Inferior parietal cortex (tissue), 1 donor: Measurements from ENCODE around the gene EFCAB12.

ENCODE experiments used
- DNase-seq: peaks from one replicate; pipeline ENCODE4 v3.0.0-alpha.2; 2016; ENCODE audit errors: extremely low spot score

EFCAB12 gene

DNA sequence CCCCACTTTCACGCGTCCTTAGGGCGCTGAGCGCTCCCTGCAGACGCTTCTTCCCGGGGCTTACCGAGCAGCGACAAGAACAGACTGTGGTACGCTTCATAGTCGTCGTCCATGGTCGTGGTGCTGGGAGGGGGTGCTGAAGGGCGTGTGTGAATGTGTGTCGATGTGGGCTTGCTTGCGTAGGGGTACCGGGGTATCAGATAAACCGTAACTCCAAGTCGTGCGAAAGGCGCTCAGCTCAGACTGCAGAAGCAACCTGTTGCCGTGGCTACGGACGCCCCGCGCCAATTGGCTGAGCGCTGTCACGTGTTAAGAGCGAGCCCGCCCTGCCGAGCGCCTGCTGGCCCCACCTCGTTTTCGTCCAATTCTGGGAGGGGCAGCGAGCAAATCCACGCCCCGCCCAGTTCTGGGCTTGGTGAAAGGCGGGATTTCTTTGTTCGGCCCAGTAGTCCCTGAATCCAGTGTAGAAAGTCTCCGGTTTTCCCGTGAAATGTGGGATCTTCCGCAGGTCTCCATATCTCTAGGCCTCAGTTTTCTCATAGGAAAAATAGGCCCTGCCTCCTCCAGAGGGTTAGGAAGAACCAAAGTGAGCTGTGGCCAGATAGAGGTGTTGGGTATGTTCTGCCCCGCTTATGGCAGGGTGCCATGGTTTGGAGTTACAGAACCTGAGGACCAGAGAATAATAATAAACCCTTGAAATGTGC, at the start of gene EFCAB12:
EFCAB12 (minus strand) TSS at position 261 of the 704 bp plus-strand sequence; CDS start at position 113, 148 bp downstream.
- DNase-seq, result peak; percentile 98

GRCh38 chr3:129476586-129476985, 48.1 kb upstream of the EFCAB12 start:
- DNase-seq, result no peak

DNA sequence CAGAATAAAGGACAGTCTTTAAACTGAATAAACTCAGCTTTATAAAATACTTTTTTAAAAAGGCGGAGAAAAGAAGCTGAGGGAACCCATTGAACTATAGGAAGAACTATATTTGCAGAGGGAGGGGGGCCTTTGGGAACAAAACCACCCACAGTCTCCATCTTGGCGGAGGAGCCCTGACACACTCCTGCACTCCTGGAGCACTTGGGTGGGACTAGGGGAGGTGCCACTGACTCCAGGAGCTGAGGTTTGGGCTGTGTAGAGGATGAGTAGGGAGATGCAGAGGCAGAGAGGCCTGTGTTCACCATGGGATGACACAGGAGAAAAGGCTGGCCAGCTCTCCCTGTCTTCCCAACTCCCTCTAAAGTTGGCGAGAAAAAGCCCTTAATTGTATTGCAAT, 47.4 kb upstream of the EFCAB12 start:
- no peak for DNase-seq

GRCh38 chr3:129474984-129475804, 46.8 kb upstream of the EFCAB12 start:
- no peak for DNase-seq

- no peak for DNase-seq
Measured at GRCh38 chr3:129473769-129474152, 45.3 kb upstream of the EFCAB12 start.

DNA sequence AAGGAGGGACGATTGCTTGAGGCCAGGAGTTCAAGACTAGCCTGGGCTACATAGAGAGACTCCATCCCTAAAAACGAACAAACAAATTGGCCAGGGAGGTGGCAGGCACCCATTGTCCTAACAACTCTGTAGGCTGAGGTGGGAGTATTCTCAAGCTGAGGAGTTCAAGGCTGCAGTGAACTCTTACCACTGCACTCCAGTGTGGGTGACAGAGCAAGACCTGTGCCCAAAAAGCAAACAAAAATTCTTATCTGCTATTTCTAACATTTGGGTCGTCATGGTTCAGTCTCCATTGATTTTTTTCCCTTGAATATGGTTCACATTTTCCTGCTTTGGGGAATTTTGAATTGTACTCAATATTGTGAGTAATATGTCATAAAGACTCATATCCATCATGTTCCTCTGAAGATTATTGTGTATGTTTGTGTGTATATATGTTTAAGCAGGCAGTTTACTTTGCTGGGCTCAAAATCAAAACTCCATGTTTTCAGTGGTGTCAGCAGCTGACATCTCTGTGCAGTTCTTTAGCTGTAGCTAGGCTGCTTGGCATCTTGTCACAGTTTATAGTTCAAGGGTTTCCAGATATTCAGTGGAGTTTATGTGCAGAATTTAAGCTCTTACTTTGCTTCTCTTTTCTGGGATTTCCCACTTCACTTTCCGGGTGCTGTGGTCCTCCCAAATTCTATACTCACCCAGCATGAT, 44.8 kb upstream of the EFCAB12 start:
- DNase-seq, result no peak

DNA sequence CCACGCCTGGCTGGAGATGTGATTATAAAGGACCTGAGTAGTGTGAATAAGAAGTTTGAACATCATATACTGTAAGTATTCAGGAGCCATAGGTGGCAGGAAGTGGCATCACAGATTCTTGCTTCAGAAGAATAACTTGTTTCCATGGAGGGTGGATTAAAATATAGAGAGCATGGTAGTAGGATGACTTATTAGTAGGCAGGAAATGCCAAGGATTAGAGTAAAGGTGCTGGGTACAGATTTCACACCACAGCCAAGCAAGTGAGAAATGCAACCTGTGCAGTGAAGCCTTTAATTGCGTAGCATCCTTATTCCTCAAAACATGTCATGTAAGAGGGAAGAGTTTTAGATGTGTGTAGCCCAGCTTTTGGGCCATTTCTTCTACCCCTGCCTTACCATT, 42.4 kb upstream of the EFCAB12 start:
- no peak for DNase-seq

DNA sequence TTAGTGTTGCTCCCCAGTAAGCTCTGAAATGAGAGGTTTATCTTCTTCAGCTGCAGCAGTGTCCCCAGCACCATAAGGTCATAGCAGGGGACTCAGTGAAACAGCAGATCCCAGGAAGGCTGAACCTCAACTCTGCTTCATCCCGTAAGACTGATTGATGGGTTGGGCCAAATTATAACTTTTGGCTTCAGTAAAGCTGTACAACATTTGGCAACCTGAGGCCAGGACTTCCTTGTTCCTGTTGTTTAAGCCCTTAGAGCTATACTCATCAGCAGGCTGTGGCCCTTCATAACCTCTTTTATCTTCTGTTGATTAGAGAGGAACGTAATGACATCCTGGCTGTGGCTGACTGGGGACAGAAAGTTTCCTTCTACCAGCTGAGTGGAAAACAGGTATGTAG, 40.6 kb upstream of the EFCAB12 start:
- no peak for DNase-seq

- no peak for DNase-seq
Measured at GRCh38 chr3:129467932-129468331, 39.5 kb upstream of the EFCAB12 start.

GRCh38 chr3:129463716-129464115, 35.3 kb upstream of the EFCAB12 start:
- peak; percentile 52 for DNase-seq

GRCh38 chr3:129463094-129463493, 34.7 kb upstream of the EFCAB12 start:
- no peak for DNase-seq

GRCh38 chr3:129462361-129462968, 34.0 kb upstream of the EFCAB12 start:
- DNase-seq, result no peak

DNA sequence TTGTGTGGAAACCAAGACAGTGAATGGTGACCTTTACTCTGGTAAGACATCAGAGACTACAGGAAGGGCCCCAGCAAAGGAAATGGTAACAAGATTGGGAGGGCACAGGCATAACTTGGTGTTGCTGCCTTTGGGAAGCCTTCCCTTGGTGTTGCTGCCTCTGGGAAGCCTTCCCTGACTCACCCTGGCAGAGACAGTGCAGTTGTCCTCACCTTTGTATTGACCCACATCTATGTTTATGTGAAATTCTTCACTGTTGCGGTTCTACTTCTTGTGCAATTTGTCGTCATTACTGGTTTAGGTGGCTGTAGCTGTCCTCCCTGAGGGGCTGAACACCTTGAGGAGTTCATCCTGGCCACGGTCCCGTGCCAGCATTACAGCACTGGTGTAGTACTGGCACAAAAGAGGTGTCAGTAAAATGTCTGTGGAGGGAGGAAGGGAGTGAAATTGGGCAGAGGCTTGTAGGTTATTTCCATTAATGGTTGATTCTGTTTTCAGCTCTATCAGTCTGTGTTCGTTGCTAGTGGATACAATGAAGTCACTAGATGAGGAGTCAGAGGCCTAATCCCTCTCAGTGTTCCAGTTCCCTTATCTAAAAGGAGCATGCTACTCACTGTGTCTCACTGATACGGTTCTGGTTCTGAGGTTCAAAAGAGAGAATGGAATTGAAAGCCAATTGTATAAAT, 33.2 kb upstream of the EFCAB12 start:
- DNase-seq, result no peak

- DNase-seq, result no peak
Measured at GRCh38 chr3:129461022-129461421, 32.6 kb upstream of the EFCAB12 start.

GRCh38 chr3:129460572-129460971, 32.1 kb upstream of the EFCAB12 start:
- no peak for DNase-seq

DNA sequence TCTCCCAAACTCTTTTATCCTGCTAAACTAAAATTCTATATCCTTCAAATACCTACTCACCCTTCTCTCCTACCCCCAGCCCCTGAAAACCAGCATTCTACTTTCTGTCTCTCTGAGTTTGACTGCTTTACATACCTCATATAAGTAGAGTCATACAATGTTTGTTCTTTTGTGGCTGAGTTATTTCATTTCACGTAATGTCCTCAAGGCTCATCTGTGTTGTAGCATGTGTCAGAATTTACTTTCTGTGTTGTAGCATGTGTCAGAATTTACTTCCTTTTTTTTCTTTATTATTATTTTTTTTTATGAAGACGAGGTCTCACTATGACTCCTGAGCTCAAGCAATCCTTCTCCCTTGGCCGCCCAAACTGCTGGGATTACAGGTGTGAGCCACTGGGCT, 31.7 kb upstream of the EFCAB12 start:
- no peak for DNase-seq

DNA sequence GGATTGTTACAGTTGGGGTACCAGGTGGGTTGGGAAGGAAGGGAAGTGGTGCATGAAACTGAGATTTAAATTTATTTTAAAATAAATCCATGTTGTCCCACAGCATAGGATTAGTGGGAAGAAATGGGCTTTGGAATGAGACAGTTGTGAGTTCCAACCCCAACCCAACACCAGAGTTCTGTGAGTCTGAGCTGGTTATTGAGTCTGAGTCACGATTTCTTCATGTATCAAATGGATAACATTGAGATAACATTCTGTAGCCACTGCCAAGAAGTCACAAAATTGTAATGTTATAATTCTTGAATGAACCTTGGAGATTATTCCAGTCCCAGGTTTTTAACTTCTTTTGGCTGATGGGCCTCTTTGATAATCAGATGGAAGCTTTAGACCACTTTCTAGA, 25.3 kb upstream of the EFCAB12 start:
- DNase-seq, result no peak

DNA sequence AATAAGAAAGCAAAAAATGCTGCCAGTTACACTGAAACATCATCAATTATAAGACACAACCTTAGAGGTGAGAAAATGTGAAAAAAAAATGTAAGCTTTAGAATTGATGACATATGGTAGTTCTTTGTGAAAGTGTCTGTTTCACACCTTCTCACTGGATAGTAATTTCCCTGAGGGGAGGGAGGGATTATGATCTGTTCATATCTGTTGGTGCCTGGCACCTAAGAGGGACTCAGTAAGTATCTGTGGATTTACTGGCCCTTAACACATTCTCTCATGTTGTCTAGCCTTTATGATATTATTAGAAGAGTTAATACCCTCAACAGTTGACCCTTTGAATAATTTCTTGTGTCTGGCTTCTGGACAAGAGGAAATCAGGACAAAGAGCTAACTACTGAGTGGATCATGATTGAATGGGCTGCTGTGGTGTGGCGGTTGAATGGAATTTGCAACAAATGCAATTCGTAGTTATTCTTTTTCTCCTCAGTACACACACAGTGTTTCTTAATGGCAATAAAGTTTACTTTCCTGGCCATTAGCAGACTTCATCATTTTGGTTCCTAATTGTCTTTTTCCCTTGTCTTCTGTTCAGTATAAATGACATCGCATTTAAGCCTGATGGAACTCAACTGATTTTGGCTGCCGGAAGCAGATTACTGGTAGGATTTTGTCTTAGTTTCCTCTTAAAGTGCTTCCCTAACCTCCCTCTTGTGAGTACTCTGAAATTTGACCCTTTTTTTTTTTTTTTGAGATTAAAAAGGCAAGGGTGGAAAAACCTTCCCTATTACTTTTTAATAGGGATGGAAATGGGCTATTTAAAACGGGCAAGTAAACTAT, 21.1 kb upstream of the EFCAB12 start:
- no peak for DNase-seq

GRCh38 chr3:129448186-129448895, 19.9 kb upstream of the EFCAB12 start:
- DNase-seq, result no peak

GRCh38 chr3:129446926-129447325, 18.5 kb upstream of the EFCAB12 start:
- DNase-seq, result no peak
